CD4-positive, alpha-beta memory T cell (primary cell): ENCODE data around the gene DRC7. TPM values are rescaled to one million over a fixed set of nuclear protein-coding genes. Genes with fewer than 3 reads are reported as not detected.

Experiments
- CTCF ChIA-PET: fragments of 350-600 bp; sonication (Branson Sonifier 250); formaldehyde crosslinking; loops from one replicate; lab custom pipeline; 2021; ENCODE audit warnings: inconsistent platforms; ENCODE audit not compliant: partially characterized antibody; lab: Charles Lee
- POLR2A ChIA-PET: fragments of 350-600 bp; sonication (Branson Sonifier 250); formaldehyde crosslinking; loops from one replicate; lab custom pipeline; 2021; ENCODE audit not compliant: partially characterized antibody; lab: Charles Lee
- DNase-seq, 5 donors: peaks; one replicate each; pipeline versions ENCODE4 v3.0.0 to v3.0.0-alpha.2; 2020 to 2022; ENCODE audit warnings: mixed read lengths in 1 of 5
- H3K27ac ChIP-seq: one replicate; pipeline ENCODE4 v1.7.0; 2013; ENCODE audit warnings: low read depth, low read length
- H3K27me3 ChIP-seq: 2 replicates; pipeline ENCODE4 v1.7.0; 2013; ENCODE audit warnings: mild to moderate bottlenecking, low read length, moderate library complexity; ENCODE audit not compliant: insufficient read depth
- H3K36me3 ChIP-seq: 2 replicates; pipeline ENCODE4 v1.7.0; 2013; ENCODE audit warnings: mild to moderate bottlenecking, low read length, moderate library complexity; ENCODE audit not compliant: insufficient read depth
- H3K4me1 ChIP-seq: 2 replicates; pipeline ENCODE4 v1.7.0; 2013; ENCODE audit warnings: mild to moderate bottlenecking, low read length, moderate library complexity; ENCODE audit not compliant: insufficient read depth
- H3K4me3 ChIP-seq, 2 donors: one replicate each; pipeline ENCODE4 v1.7.0; 2013; ENCODE audit warnings: low read length in 2 of 2, mild to moderate bottlenecking in 1 of 2
- H3K9me3 ChIP-seq, 2 donors: one replicate each; pipeline ENCODE4 v1.7.0; 2013; ENCODE audit warnings: low read length in 2 of 2, control low read depth in 1 of 2; ENCODE audit not compliant: control insufficient read depth in 1 of 2
- H3K27ac Mint-ChIP-seq, 7 donors: one replicate each; pipeline ENCODE4 v1.8.0; 2020 to 2021; ENCODE audit warnings: mixed read lengths in 7 of 7, mild to moderate bottlenecking in 6 of 7, inconsistent platforms in 3 of 7, moderate library complexity in 3 of 7
- H3K27me3 Mint-ChIP-seq, 2 donors: one replicate each; pipeline ENCODE4 v1.8.0; 2020 to 2021; ENCODE audit warnings: mixed read lengths in 2 of 2
- H3K36me3 Mint-ChIP-seq, 2 donors: one replicate each; pipeline ENCODE4 v1.8.0; 2020 to 2021; ENCODE audit warnings: mixed read lengths in 2 of 2, inconsistent platforms in 1 of 2, mild to moderate bottlenecking in 1 of 2
- H3K4me1 Mint-ChIP-seq, 4 donors: one replicate each; pipeline ENCODE4 v1.8.0; 2020 to 2021; ENCODE audit warnings: mixed read lengths in 4 of 4, mild to moderate bottlenecking in 1 of 4
- H3K4me3 Mint-ChIP-seq, 8 donors: one replicate each; pipeline ENCODE4 v1.8.0; 2020 to 2021; ENCODE audit warnings: mixed read lengths in 8 of 8, mild to moderate bottlenecking in 7 of 8, moderate library complexity in 6 of 8, inconsistent platforms in 3 of 8
- H3K9me3 Mint-ChIP-seq, 8 donors: one replicate each; pipeline ENCODE4 v1.8.0; 2020 to 2021; ENCODE audit warnings: mixed read lengths in 8 of 8, mild to moderate bottlenecking in 5 of 8, inconsistent platforms in 3 of 8, moderate library complexity in 1 of 8
- intact Hi-C: fragments of 100-400 bp; cut with micrococcal nuclease; formaldehyde crosslinking; loops from one replicate; pipeline ENCODE4 v1.15.1; 2023
- polyA plus RNA-seq, 2 donors: library from polyadenylated mRNA; unstranded; fragments of 300-500 nt; fragmentation: Illumina TruSeq; gene quantifications; one replicate each; pipeline ENCODE4 v1.2.3, GENCODE V29; 2021
- total RNA-seq, 2 experiments: library from RNA; stranded (reverse); gene quantifications; one replicate each; pipeline ENCODE4 v1.2.3, GENCODE V29; 2021

DRC7 gene
- total and polyA plus RNA-seq, 4 experiments from 2014 or later: not detected

- H3K36me3 Mint-ChIP-seq: no peaks in the 10 kb centered on the region
- H3K4me1 ChIP-seq: no peaks in the 10 kb centered on the region
- ChIA-PET POLR2A (no interaction called here), CTCF (no interaction called here)
- intact Hi-C loops: no loop called here
- no peaks in the 10 kb centered on the region for H3K9me3 ChIP-seq
- peaks cover 3% of the 10 kb centered on the region in 2 donors for H3K27me3 Mint-ChIP-seq
- no peak for DNase-seq
- no peaks in the 10 kb centered on the region for H3K36me3 ChIP-seq
- H3K4me1 Mint-ChIP-seq: no peaks in the 10 kb centered on the region
- no peak overlapping the region for H3K4me3 Mint-ChIP-seq
- H3K4me3 ChIP-seq: no peak overlapping the region
- no peak overlapping the region for H3K27ac Mint-ChIP-seq
- no peaks in the 10 kb centered on the region for H3K27me3 ChIP-seq
- no peak overlapping the region for H3K27ac ChIP-seq
- no peaks in the 10 kb centered on the region for H3K9me3 Mint-ChIP-seq
Observed at GRCh38 chr16:57672416-57672815, 22.2 kb upstream of the DRC7 start.

GRCh38 chr16:57672824-57673223, 21.8 kb upstream of the DRC7 start:
- no peaks in the 10 kb centered on the region for H3K36me3 Mint-ChIP-seq
- H3K27ac ChIP-seq: no peak overlapping the region
- H3K4me3 ChIP-seq: no peak overlapping the region
- ChIA-PET CTCF (no interaction called here), POLR2A (no interaction called here)
- H3K27me3 ChIP-seq: no peaks in the 10 kb centered on the region
- H3K4me1 Mint-ChIP-seq: no peaks in the 10 kb centered on the region
- intact Hi-C loops: no loop called here
- H3K9me3 Mint-ChIP-seq: no peaks in the 10 kb centered on the region
- H3K4me1 ChIP-seq: no peaks in the 10 kb centered on the region
- H3K27ac Mint-ChIP-seq: no peak overlapping the region
- H3K36me3 ChIP-seq: no peaks in the 10 kb centered on the region
- peaks cover 3% of the 10 kb centered on the region in 2 donors for H3K27me3 Mint-ChIP-seq
- no peaks in the 10 kb centered on the region for H3K9me3 ChIP-seq
- no peak for DNase-seq
- H3K4me3 Mint-ChIP-seq: no peak overlapping the region

- Histone ChIP-seq H3K4me3 (no peak overlapping the region), H3K4me1 (no peaks in the 10 kb centered on the region), H3K36me3 (no peaks in the 10 kb centered on the region), H3K9me3 (no peaks in the 10 kb centered on the region), H3K27ac (no peak overlapping the region), H3K27me3 (no peaks in the 10 kb centered on the region)
- intact Hi-C loops: no loop called here
- no peak for DNase-seq
- ChIA-PET POLR2A (no interaction called here), CTCF (interaction anchor here (1.6 kb wide), 1 partner anchor 28 kb away, joined by 3 read pairs; no protein-coding TSS in a partner anchor)
- Mint-ChIP-seq H3K36me3 (no peaks in the 10 kb centered on the region), H3K27ac (no peak overlapping the region), H3K4me1 (no peaks in the 10 kb centered on the region), H3K27me3 (peaks cover 1 to 2% of the 10 kb centered on the region in 2 donors), H3K4me3 (no peak overlapping the region), H3K9me3 (no peaks in the 10 kb centered on the region)
Observed at GRCh38 chr16:57675741-57676551, 18.7 kb upstream of the DRC7 start.

GRCh38 chr16:57676553-57677085, 18.0 kb upstream of the DRC7 start:
- Mint-ChIP-seq H3K27ac (no peak overlapping the region), H3K4me3 (no peak overlapping the region), H3K27me3 (peaks cover 1 to 2% of the 10 kb centered on the region in 2 donors), H3K4me1 (no peaks in the 10 kb centered on the region), H3K36me3 (no peaks in the 10 kb centered on the region), H3K9me3 (no peaks in the 10 kb centered on the region)
- no peaks in the 10 kb centered on the region for H3K27me3 ChIP-seq
- no peaks in the 10 kb centered on the region for H3K9me3 ChIP-seq
- H3K27ac ChIP-seq: no peak overlapping the region
- H3K4me3 ChIP-seq: no peak overlapping the region
- no peaks in the 10 kb centered on the region for H3K36me3 ChIP-seq
- POLR2A ChIA-PET: no interaction called here
- DNase-seq: no peak
- CTCF ChIA-PET: no interaction called here
- intact Hi-C loops: no loop called here
- no peaks in the 10 kb centered on the region for H3K4me1 ChIP-seq

- H3K27me3 Mint-ChIP-seq: peaks cover 1 to 2% of the 10 kb centered on the region in 2 donors
- no peaks in the 10 kb centered on the region for H3K4me1 Mint-ChIP-seq
- ChIA-PET POLR2A (no interaction called here), CTCF (no interaction called here)
- H3K27me3 ChIP-seq: no peaks in the 10 kb centered on the region
- H3K4me1 ChIP-seq: no peaks in the 10 kb centered on the region
- H3K27ac Mint-ChIP-seq: no peak overlapping the region
- H3K4me3 ChIP-seq: no peak overlapping the region
- no peaks in the 10 kb centered on the region for H3K36me3 ChIP-seq
- no peak overlapping the region for H3K27ac ChIP-seq
- no peaks in the 10 kb centered on the region for H3K9me3 Mint-ChIP-seq
- H3K9me3 ChIP-seq: no peaks in the 10 kb centered on the region
- no peak overlapping the region for H3K4me3 Mint-ChIP-seq
- intact Hi-C loops: no loop called here
- no peak for DNase-seq
- H3K36me3 Mint-ChIP-seq: no peaks in the 10 kb centered on the region
Observed at GRCh38 chr16:57677622-57678369, 16.8 kb upstream of the DRC7 start.

GRCh38 chr16:57679016-57679415, 15.6 kb upstream of the DRC7 start:
- H3K9me3 Mint-ChIP-seq: no peaks in the 10 kb centered on the region
- CTCF ChIA-PET: no interaction called here
- no peak for DNase-seq
- H3K36me3 ChIP-seq: no peaks in the 10 kb centered on the region
- no peaks in the 10 kb centered on the region for H3K4me1 ChIP-seq
- H3K27me3 Mint-ChIP-seq: peaks cover 0 to 4% of the 10 kb centered on the region in 2 donors
- no peaks in the 10 kb centered on the region for H3K9me3 ChIP-seq
- no peaks in the 10 kb centered on the region for H3K4me1 Mint-ChIP-seq
- POLR2A ChIA-PET: no interaction called here
- H3K36me3 Mint-ChIP-seq: no peaks in the 10 kb centered on the region
- no peak overlapping the region for H3K27ac Mint-ChIP-seq
- H3K4me3 Mint-ChIP-seq: no peak overlapping the region
- intact Hi-C loops: no loop called here
- H3K27ac ChIP-seq: no peak overlapping the region
- H3K4me3 ChIP-seq: no peak overlapping the region
- no peaks in the 10 kb centered on the region for H3K27me3 ChIP-seq

GRCh38 chr16:57679767-57680482, 14.7 kb upstream of the DRC7 start:
- H3K4me1 Mint-ChIP-seq: no peaks in the 10 kb centered on the region
- Histone ChIP-seq H3K36me3 (no peaks in the 10 kb centered on the region), H3K9me3 (no peaks in the 10 kb centered on the region), H3K4me3 (no peak overlapping the region), H3K4me1 (no peaks in the 10 kb centered on the region), H3K27ac (no peak overlapping the region), H3K27me3 (no peaks in the 10 kb centered on the region)
- H3K36me3 Mint-ChIP-seq: no peaks in the 10 kb centered on the region
- no peak overlapping the region for H3K27ac Mint-ChIP-seq
- intact Hi-C loops: no loop called here
- POLR2A ChIA-PET: no interaction called here
- CTCF ChIA-PET: no interaction called here
- H3K27me3 Mint-ChIP-seq: peaks cover 0 to 4% of the 10 kb centered on the region in 2 donors
- no peak overlapping the region for H3K4me3 Mint-ChIP-seq
- DNase-seq: no peak
- H3K9me3 Mint-ChIP-seq: no peaks in the 10 kb centered on the region
